KOPT-K1 (cell line): ENCODE measurements around the gene SMPX.

Experiments
- H3K27ac ChIP-seq: fragments of 200-600 bp; sonication (generic); 2 replicates; pipeline ENCODE4 v1.5.1; 2016; ENCODE audit warnings: antibody characterized with exemption, mild to moderate bottlenecking, low read depth, low read length; ENCODE audit not compliant: poor library complexity, severe bottlenecking
- H3K36me3 ChIP-seq: fragments of 200-600 bp; sonication (generic); 2 replicates; pipeline ENCODE4 v1.5.1; 2017; ENCODE audit warnings: antibody characterized with exemption, mild to moderate bottlenecking, low read length, moderate library complexity; ENCODE audit not compliant: insufficient read depth
- H3K9me3 ChIP-seq: fragments of 200-600 bp; sonication (generic); 2 replicates; pipeline ENCODE4 v1.5.1; 2017; ENCODE audit warnings: antibody characterized with exemption, low read length, mild to moderate bottlenecking; ENCODE audit not compliant: insufficient read depth, poor library complexity, severe bottlenecking

The SMPX gene

GRCh38 chrX:21711129-21711847 is 46.6 kb downstream of the SMPX start:
- no peaks in the 10 kb centered on the region for H3K36me3 ChIP-seq
- H3K27ac ChIP-seq, result no peak overlapping the region
- no peaks in the 10 kb centered on the region for H3K9me3 ChIP-seq

GRCh38 chrX:21708116-21708515 is 49.8 kb downstream of the SMPX start:
- H3K36me3 ChIP-seq, result no peaks in the 10 kb centered on the region
- H3K27ac ChIP-seq, result no peak overlapping the region
- no peaks in the 10 kb centered on the region for H3K9me3 ChIP-seq

GRCh38 chrX:21705225-21705624 is 52.7 kb downstream of the SMPX start:
- no peaks in the 10 kb centered on the region for H3K9me3 ChIP-seq
- H3K27ac ChIP-seq, result no peak overlapping the region
- no peaks in the 10 kb centered on the region for H3K36me3 ChIP-seq

- no peaks in the 10 kb centered on the region for H3K36me3 ChIP-seq
- H3K27ac ChIP-seq, result no peak overlapping the region
- H3K9me3 ChIP-seq, result no peaks in the 10 kb centered on the region
Observed at GRCh38 chrX:21702725-21703124, 55.2 kb downstream of the SMPX start.

- no peaks in the 10 kb centered on the region for H3K36me3 ChIP-seq
- no peak overlapping the region for H3K27ac ChIP-seq
- no peaks in the 10 kb centered on the region for H3K9me3 ChIP-seq
Observed at GRCh38 chrX:21700967-21701366, 56.9 kb downstream of the SMPX start.

- H3K36me3 ChIP-seq, result no peaks in the 10 kb centered on the region
- no peak overlapping the region for H3K27ac ChIP-seq
- no peaks in the 10 kb centered on the region for H3K9me3 ChIP-seq
Observed at GRCh38 chrX:21700275-21700674, 57.6 kb downstream of the SMPX start.

- no peaks in the 10 kb centered on the region for H3K36me3 ChIP-seq
- no peak overlapping the region for H3K27ac ChIP-seq
- no peaks in the 10 kb centered on the region for H3K9me3 ChIP-seq
Observed at GRCh38 chrX:21699136-21699535, 58.8 kb downstream of the SMPX start.

- Histone ChIP-seq H3K27ac (no peak overlapping the region), H3K9me3 (no peaks in the 10 kb centered on the region), H3K36me3 (no peaks in the 10 kb centered on the region)
Observed at GRCh38 chrX:21698272-21698671, 59.6 kb downstream of the SMPX start.

- no peaks in the 10 kb centered on the region for H3K36me3 ChIP-seq
- no peaks in the 10 kb centered on the region for H3K9me3 ChIP-seq
- H3K27ac ChIP-seq, result no peak overlapping the region
Observed at GRCh38 chrX:21691512-21692018, 66.4 kb downstream of the SMPX start.

GRCh38 chrX:21683941-21684340 is 74.0 kb downstream of the SMPX start:
- Histone ChIP-seq H3K27ac (no peak overlapping the region), H3K9me3 (no peaks in the 10 kb centered on the region), H3K36me3 (no peaks in the 10 kb centered on the region)

- Histone ChIP-seq H3K27ac (no peak overlapping the region), H3K36me3 (no peaks in the 10 kb centered on the region), H3K9me3 (no peaks in the 10 kb centered on the region)
Observed at GRCh38 chrX:21678048-21678612, 79.8 kb downstream of the SMPX start.

- H3K9me3 ChIP-seq, result no peaks in the 10 kb centered on the region
- H3K27ac ChIP-seq, result no peak overlapping the region
- no peaks in the 10 kb centered on the region for H3K36me3 ChIP-seq
Observed at GRCh38 chrX:21675931-21676330, 82.0 kb downstream of the SMPX start.

GRCh38 chrX:21674430-21675186 is 83.3 kb downstream of the SMPX start:
- Histone ChIP-seq H3K36me3 (no peaks in the 10 kb centered on the region), H3K27ac (no peak overlapping the region), H3K9me3 (no peaks in the 10 kb centered on the region)

- H3K36me3 ChIP-seq, result no peaks in the 10 kb centered on the region
Observed at GRCh38 chrX:21666679-21667078, 91.2 kb downstream of the SMPX start.

GRCh38 chrX:21666252-21666651 is 91.7 kb downstream of the SMPX start:
- H3K36me3 ChIP-seq, result no peaks in the 10 kb centered on the region
- H3K9me3 ChIP-seq, result no peaks in the 10 kb centered on the region
- H3K27ac ChIP-seq, result no peak overlapping the region

More at GRCh38 chrX:21666679-21667078, 91.2 kb downstream of the SMPX start:
- Histone ChIP-seq H3K27ac (no peak overlapping the region), H3K9me3 (no peaks in the 10 kb centered on the region)
